ENCODE measurements around the gene GFY.
"Not testable (repeated sequence)": the region's sequence is repeated elsewhere in the genome, so short reads cannot be mapped to it uniquely, and the experiment has no call there.

The GFY gene

GRCh38 chr19:49458567-49458903 is 33.3 kb downstream of the GFY start:
- no peaks in the 10 kb centered on the region for H3K9me3 Mint-ChIP-seq
- H3K4me3 Mint-ChIP-seq, result no peak overlapping the region
- peaks cover 13% of the 10 kb centered on the region for H3K36me3 Mint-ChIP-seq (ENCODE audit: low read depth)
- H3K4me1 Mint-ChIP-seq (ENCODE audit: low read depth), result peaks cover 11% of the 10 kb centered on the region
- no peaks in the 10 kb centered on the region for H3K27me3 Mint-ChIP-seq
- no peak overlapping the region for H3K27ac Mint-ChIP-seq

DNA sequence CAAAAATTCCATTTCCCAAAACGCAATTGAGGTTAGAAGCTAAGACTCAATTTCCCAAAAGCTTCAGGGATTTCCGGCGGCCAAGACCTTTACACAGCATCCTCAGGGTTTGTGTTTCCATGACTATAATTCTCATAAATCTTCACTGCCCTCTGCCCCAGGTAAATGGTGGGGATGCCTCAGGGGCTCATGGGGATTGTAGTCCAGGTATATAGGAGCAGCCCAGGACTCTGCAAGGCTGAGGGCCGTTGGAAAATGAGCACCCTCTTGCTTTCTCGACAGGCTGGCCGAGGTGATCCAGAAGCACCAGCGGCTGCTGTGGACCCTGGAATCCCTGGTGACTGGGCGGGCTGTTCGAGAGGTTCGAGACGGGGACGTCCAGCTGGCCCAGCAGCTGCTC is 34.2 kb downstream of the GFY start:
- Mint-ChIP-seq H3K27ac (no peak overlapping the region), H3K4me3 (no peak overlapping the region), H3K9me3 (no peaks in the 10 kb centered on the region), H3K27me3 (no peaks in the 10 kb centered on the region), H3K36me3 (ENCODE audit: low read depth) (peaks cover 13% of the 10 kb centered on the region), H3K4me1 (ENCODE audit: low read depth) (peaks cover 5% of the 10 kb centered on the region)

- not testable (repeated sequence) for H3K4me1 Mint-ChIP-seq (ENCODE audit: low read depth); H3K27ac Mint-ChIP-seq; H3K4me3 Mint-ChIP-seq; H3K9me3 Mint-ChIP-seq; H3K27me3 Mint-ChIP-seq
- H3K36me3 Mint-ChIP-seq (ENCODE audit: low read depth), result peaks cover 15% of the 10 kb centered on the region
These were observed 35.9 kb downstream of the GFY start for GRCh38 chr19:49461130-49461529.

GRCh38 chr19:49461656-49462055 is 36.5 kb downstream of the GFY start:
- H3K4me3 Mint-ChIP-seq, result no peak overlapping the region
- H3K9me3 Mint-ChIP-seq, result no peaks in the 10 kb centered on the region
- no peaks in the 10 kb centered on the region for H3K27me3 Mint-ChIP-seq
- H3K36me3 Mint-ChIP-seq (ENCODE audit: low read depth), result peaks cover 13% of the 10 kb centered on the region
- no peak overlapping the region for H3K27ac Mint-ChIP-seq
- peaks cover 3% of the 10 kb centered on the region for H3K4me1 Mint-ChIP-seq (ENCODE audit: low read depth)

- H3K4me3 Mint-ChIP-seq, result no peak overlapping the region
- no peaks in the 10 kb centered on the region for H3K27me3 Mint-ChIP-seq
- no peak overlapping the region for H3K27ac Mint-ChIP-seq
- no peaks in the 10 kb centered on the region for H3K4me1 Mint-ChIP-seq (ENCODE audit: low read depth)
- H3K9me3 Mint-ChIP-seq, result no peaks in the 10 kb centered on the region
- peaks cover 7% of the 10 kb centered on the region for H3K36me3 Mint-ChIP-seq (ENCODE audit: low read depth)
These were observed 37.3 kb downstream of the GFY start for GRCh38 chr19:49462492-49462891.

DNA sequence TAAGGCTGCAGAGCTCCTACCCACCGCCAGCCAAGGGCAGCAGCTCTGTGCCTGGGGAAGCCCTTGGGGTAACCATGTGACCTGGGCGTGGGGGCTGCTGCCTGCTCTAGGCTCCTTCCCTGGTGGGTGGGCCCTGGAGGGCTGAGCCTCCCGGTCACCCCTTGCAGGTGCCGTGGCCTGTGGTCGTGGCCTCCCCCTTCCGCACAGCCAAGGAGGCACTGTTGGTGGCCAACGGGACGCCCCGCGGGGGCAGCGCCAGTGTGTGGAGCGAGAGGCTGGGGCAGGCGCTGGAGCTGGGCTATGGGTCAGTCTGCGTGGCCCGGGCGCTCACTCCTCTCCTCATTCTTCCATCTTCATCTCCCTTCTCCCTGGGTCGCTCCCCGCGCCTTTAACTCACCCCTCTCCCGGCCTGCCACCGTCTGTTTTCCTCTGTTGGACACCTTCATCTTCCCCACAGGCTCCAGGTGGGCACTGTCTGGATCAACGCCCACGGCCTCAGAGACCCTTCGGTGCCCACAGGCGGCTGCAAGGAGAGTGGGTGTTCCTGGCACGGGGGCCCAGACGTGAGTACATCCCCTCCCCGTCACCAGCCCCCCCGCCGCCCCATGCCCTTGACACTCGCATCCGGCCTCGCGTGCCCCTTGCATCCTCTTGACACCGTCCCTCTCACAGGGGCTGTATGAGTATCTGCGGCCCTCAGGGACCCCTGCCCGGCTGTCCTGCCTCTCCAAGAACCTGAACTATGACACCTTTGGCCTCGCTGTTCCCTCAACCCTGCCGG is 39.0 kb downstream of the GFY start:
- no peak overlapping the region for H3K4me3 Mint-ChIP-seq
- H3K27ac Mint-ChIP-seq, result no peak overlapping the region
- H3K36me3 Mint-ChIP-seq (ENCODE audit: low read depth), result peaks cover 10% of the 10 kb centered on the region
- no peaks in the 10 kb centered on the region for H3K27me3 Mint-ChIP-seq
- H3K9me3 Mint-ChIP-seq, result no peaks in the 10 kb centered on the region
- H3K4me1 Mint-ChIP-seq (ENCODE audit: low read depth), result peaks cover 9% of the 10 kb centered on the region

DNA sequence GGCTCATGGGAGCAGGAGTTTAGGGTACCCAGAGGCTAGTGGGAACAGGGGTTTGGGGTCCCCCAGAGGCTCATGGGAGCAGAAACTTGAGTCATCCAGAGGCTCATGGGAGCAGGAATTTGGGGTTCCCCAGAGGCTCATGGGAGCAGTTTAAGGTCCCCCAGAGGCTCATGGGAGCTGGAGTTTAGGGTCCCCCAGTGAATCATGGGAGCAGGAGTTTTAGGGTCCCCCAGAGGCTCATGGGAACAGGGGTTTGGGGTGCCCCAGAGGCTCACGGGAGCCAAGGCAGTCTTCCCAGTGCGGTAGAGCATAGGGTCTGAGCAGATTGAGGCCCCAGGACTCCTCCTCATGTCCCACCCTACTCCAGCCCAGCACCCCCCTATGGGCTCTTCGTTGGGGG is 40.2 kb downstream of the GFY start:
- H3K27me3 Mint-ChIP-seq, result no peaks in the 10 kb centered on the region
- peaks cover 20% of the 10 kb centered on the region for H3K4me1 Mint-ChIP-seq (ENCODE audit: low read depth)
- H3K9me3 Mint-ChIP-seq, result no peaks in the 10 kb centered on the region
- peaks cover 10% of the 10 kb centered on the region for H3K36me3 Mint-ChIP-seq (ENCODE audit: low read depth)
- H3K4me3 Mint-ChIP-seq, result no peak overlapping the region
- no peak overlapping the region for H3K27ac Mint-ChIP-seq

- H3K27ac Mint-ChIP-seq, result no peak overlapping the region
- no peaks in the 10 kb centered on the region for H3K27me3 Mint-ChIP-seq
- peaks cover 10% of the 10 kb centered on the region for H3K36me3 Mint-ChIP-seq (ENCODE audit: low read depth)
- H3K9me3 Mint-ChIP-seq, result no peaks in the 10 kb centered on the region
- H3K4me1 Mint-ChIP-seq (ENCODE audit: low read depth), result peaks cover 45% of the 10 kb centered on the region
- no peak overlapping the region for H3K4me3 Mint-ChIP-seq
These were observed 43.0 kb downstream of the GFY start for GRCh38 chr19:49468199-49468598.

- Mint-ChIP-seq H3K9me3 (no peaks in the 10 kb centered on the region), H3K27me3 (no peaks in the 10 kb centered on the region), H3K36me3 (ENCODE audit: low read depth) (peaks cover 10% of the 10 kb centered on the region), H3K27ac (peak overlapping the region; percentile 93), H3K4me3 (peak overlapping the region; percentile 60), H3K4me1 (ENCODE audit: low read depth) (peaks cover 52% of the 10 kb centered on the region)
These were observed 43.7 kb downstream of the GFY start for GRCh38 chr19:49468746-49469447.

DNA sequence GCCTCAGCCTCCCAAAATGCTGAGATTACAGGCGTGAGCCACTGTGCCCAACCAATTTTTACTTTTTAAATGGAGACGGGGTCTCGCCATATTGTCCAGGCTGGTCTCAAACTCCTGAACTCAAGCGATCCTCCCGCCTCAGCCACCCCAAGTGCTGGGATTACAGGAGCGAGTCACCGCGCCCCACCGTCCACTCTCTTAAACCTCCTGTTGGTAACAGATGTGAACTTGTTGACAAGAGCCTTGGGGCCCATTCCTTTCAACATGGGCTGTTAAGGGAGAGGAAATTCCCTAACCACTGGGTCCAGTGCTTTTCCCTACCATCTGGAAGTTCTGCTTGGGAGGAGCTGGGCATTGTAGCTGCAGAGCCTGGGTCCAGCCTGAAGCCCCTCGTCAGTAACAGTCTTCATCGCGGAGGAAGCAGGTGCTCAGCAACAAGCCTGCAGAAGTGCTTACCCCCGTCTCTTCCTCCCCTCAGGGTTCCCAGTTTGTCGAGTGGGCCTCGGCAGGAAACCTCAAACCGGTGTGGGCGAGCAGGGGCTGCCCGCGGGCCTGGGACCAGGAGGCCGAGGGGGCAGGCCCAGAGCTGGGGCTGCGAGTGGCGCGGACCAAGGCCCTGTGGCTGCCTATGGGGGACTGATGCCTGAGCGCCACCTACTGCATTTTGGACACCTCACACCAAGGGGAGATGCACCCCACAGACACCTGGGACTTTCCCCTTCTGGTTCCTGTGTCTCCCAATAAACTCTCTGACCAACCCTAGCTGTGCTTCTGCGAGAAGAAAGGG is 44.8 kb downstream of the GFY start:
- Mint-ChIP-seq H3K36me3 (ENCODE audit: low read depth) (peaks cover 5% of the 10 kb centered on the region), H3K27ac (peak overlapping the region; percentile 74), H3K9me3 (no peaks in the 10 kb centered on the region), H3K4me3 (peak overlapping the region; percentile 41), H3K27me3 (no peaks in the 10 kb centered on the region), H3K4me1 (ENCODE audit: low read depth) (peaks cover 57% of the 10 kb centered on the region)

GRCh38 chr19:49470615-49470978 is 45.4 kb downstream of the GFY start:
- Mint-ChIP-seq H3K4me1 (ENCODE audit: low read depth) (peaks cover 62% of the 10 kb centered on the region), H3K9me3 (no peaks in the 10 kb centered on the region), H3K4me3 (peak overlapping the region; percentile 41), H3K27me3 (no peaks in the 10 kb centered on the region), H3K27ac (peak overlapping the region; percentile 74), H3K36me3 (ENCODE audit: low read depth) (peaks cover 3% of the 10 kb centered on the region)

- no peaks in the 10 kb centered on the region for H3K27me3 Mint-ChIP-seq
- H3K36me3 Mint-ChIP-seq (ENCODE audit: low read depth), result peaks cover 8% of the 10 kb centered on the region
- H3K4me3 Mint-ChIP-seq, result peak overlapping the region; percentile 86
- peak overlapping the region; percentile 85 for H3K27ac Mint-ChIP-seq
- peaks cover 77% of the 10 kb centered on the region for H3K4me1 Mint-ChIP-seq (ENCODE audit: low read depth)
- H3K9me3 Mint-ChIP-seq, result no peaks in the 10 kb centered on the region
These were observed 47.7 kb downstream of the GFY start for GRCh38 chr19:49472936-49473335.

- H3K27me3 Mint-ChIP-seq; H3K9me3 Mint-ChIP-seq; H3K36me3 Mint-ChIP-seq (ENCODE audit: low read depth): not testable (repeated sequence)
- H3K27ac Mint-ChIP-seq, result peak overlapping the region; percentile 85
- peak overlapping the region; percentile 86 for H3K4me3 Mint-ChIP-seq
- H3K4me1 Mint-ChIP-seq (ENCODE audit: low read depth), result peaks cover 74% of the 10 kb centered on the region
These were observed 48.3 kb downstream of the GFY start for GRCh38 chr19:49473501-49473867.

GRCh38 chr19:49473868-49474541 is 48.8 kb downstream of the GFY start, which contains the start of gene FLT3LG:
Gene FLT3LG (plus strand): TSS chr19:49474215. CDS start chr19:49474640, 425 bp downstream.
- Mint-ChIP-seq H3K27ac (peak within 1 kb of the TSS; percentile 89), H3K4me1 (ENCODE audit: low read depth) (peaks cover 72% of the 10 kb centered on the region), H3K4me3 (peak within 1 kb of the TSS; percentile 86), H3K27me3 (no peaks in the 10 kb centered on the region), H3K9me3 (no peaks in the 10 kb centered on the region), H3K36me3 (ENCODE audit: low read depth) (peaks cover 7% of the 10 kb centered on the region)

- peaks cover 8% of the 10 kb centered on the region for H3K36me3 Mint-ChIP-seq (ENCODE audit: low read depth)
- peaks cover 69% of the 10 kb centered on the region for H3K4me1 Mint-ChIP-seq (ENCODE audit: low read depth)
- peak overlapping the region; percentile 86 for H3K4me3 Mint-ChIP-seq
- no peaks in the 10 kb centered on the region for H3K27me3 Mint-ChIP-seq
- H3K9me3 Mint-ChIP-seq, result no peaks in the 10 kb centered on the region
- H3K27ac Mint-ChIP-seq, result peak overlapping the region; percentile 89
These were observed 49.3 kb downstream of the GFY start for GRCh38 chr19:49474542-49474924.

All from stimulated activated naive CD8-positive, alpha-beta T cell treated with anti-CD3 and anti-CD28 coated beads, Interleukin-15, Interleukin-2, amounts not matched to agents 100 ng/mL and 50 ng/mL, for 24 hours (primary cell).